HG03521 (cell line): ENCODE results near the gene ARHGAP29.
"Not testable (repeated sequence)": the region's sequence is repeated elsewhere in the genome, so short reads cannot be mapped to it uniquely, and the experiment has no call there.

Experiments
- ATAC-seq: cut with Tn5 transposase; IDR thresholded peaks from one replicate; pipeline ENCODE4 v1.9.1; 2021; ENCODE audit warnings: mild to moderate bottlenecking, moderate library complexity; ENCODE audit not compliant: unreplicated experiment

The ARHGAP29 gene

DNA sequence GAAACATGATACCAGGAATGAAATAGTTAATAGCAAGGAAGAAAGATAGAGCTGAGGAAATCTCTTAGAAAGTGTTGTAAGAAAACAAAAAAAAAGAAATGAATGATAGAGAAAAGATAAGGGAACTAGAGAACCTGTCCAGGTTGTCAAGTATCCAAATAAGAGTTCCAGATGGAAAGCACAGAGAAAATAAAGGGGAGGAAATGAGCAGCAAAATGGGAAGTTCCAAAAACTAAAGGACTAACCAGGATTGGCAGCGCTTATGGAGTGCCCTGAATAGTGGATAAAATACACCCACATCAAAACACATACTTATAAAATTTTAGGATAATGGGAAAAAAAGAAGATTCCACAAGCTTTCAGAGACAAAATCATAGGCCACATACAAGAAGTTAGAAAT is 55.2 kb downstream of the ARHGAP29 start:
- no peak for ATAC-seq

DNA sequence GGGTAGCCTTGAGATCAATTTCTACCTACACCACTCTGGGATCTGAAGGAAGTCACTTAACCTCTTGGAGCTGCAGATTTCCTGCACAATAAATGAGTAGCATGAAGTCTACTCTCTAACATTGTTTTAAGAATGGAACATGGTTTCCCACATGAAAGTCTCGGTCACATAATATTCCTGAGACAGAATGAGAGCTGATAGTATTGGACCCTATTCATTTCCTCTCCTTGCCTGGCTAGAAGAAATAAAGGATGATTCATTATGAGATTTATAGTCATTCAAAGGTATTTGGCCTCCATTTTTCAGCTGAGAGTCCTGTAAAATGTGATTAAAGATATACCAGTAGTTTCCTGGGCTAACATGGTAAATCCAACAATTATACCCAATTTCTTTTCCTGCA is 56.7 kb downstream of the ARHGAP29 start:
- no peak for ATAC-seq

DNA sequence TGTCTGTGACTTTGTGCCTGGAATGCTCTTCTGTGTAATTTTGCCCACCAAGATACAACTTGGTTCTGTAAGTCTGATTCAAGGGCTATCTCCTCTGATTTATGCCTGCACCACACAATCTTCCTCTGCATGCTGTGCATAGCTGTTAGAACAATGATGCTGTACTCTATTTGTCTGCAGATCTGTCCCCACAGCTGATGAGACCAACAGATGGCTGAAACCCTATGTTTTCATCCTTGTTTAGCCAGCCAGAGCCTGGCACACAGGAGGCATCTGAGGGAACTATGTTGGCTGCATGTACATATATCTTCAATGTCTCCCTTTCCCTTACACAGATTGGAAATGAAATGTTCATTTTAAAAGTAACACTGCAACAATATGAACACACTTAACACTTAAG is 58.5 kb downstream of the ARHGAP29 start:
- no peak for ATAC-seq

DNA sequence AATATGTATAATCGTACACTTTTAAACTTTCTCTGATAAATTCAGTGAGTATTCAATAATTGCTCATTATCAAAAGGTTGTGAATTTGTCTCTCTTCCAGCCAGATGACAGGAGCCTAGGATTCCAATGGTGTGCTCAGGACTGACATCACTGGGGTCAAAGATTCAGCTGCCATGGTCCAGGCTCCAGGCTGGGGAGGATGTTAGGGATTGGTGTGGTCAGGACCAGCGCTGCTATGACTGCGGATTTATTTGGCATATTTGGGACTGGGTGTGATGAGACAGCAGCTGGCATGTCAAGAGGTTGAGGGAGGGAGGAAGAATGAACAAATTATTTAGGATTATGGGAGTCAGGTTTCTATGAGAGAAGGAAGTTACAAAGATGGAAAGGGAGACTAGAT is 68.3 kb downstream of the ARHGAP29 start:
- no peak for ATAC-seq

DNA sequence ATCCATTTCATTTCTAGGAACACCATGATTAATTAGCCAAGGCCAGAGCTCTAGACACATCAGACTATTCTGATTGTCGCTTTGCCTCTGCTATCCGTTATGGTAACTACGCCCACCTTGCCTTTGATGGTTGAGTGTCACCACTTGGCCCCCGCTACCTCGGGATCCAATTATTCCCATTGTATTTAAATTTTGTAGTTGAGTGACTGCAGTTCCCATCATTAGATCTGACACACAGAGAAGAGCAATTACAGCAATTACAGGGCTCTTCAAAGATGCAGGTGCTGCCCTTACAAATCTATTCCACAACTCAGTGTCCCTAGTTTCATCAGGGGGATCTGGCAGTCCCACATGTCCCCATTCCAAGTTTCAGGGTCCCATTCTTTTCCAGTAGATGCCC is 71.5 kb downstream of the ARHGAP29 start:
- ATAC-seq: no peak

DNA sequence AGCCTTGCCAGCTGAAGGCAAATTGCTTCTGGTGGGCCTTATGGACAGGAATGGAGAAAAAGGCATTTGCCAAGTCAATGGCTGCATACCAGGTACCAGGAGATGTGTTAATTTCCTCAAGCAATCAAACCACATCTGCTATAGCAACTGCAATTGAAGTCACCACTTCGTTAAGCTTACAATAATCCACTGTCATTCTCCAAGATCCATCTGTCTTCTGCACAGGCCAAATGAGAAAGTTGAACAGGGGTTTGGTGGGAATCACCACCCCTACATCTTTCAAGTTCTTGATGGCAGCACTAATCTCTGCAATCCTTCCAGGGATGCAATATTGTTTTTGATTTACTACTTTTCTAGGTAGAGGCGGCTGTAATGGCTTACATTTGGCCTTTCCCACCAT is 72.5 kb downstream of the ARHGAP29 start:
- ATAC-seq: not testable (repeated sequence)

DNA sequence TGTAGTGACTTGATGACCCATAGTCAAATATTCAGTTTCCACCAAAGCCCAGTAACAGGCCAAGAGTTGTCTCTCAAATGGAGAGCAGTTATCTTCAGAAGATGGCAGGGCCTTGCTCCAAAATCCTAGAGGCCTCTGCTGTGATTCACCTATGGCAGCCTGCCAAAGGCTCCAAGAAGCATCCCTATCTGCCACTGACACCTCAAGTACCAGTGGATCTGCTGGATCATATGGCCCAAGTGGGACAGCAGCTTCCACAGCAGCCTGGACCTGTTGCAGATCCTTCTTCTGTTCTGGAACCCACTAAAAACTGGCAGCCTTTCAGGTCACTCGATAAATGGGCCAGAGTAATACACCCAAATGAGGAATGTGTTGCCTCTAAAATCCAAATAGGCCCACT is 73.3 kb downstream of the ARHGAP29 start:
- not testable (repeated sequence) for ATAC-seq

DNA sequence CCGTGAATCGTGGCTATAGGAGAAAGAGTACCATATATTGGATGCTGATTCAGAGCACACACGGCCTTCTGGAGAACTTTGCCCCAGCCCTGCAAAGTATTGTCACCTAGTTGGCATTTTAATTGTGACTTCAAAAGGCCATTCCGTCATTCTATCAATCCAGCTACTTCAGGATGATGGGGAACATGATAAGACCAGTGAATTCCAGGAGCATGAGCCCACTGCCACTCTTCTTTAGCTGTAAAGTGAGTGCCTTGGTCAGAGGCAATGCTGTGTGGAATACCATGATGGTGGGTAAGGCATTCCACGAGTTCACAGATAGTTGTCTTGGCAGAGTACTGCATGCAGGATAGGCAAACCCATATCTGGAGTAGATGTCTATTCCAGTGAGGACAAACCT is 74.1 kb downstream of the ARHGAP29 start:
- not testable (repeated sequence) for ATAC-seq

DNA sequence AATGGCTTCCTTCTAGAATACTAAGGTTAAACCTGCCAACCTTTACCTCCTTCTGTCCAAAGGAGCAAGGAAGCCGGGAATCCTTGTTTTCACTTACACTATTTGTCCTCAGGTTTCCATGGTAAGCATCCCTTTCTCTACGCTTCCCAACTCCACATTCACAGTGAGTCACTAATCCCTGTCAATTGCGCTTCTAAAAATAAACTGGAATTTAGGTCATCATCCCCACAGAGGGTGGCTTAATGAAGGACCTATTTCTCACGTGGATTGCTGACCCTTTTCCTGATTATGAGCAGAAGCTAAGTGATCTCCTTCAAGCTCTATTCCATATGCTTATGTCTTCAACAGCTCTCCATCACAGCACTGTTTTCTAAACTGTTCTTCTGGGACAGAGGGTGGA is 76.6 kb downstream of the ARHGAP29 start:
- no peak for ATAC-seq

DNA sequence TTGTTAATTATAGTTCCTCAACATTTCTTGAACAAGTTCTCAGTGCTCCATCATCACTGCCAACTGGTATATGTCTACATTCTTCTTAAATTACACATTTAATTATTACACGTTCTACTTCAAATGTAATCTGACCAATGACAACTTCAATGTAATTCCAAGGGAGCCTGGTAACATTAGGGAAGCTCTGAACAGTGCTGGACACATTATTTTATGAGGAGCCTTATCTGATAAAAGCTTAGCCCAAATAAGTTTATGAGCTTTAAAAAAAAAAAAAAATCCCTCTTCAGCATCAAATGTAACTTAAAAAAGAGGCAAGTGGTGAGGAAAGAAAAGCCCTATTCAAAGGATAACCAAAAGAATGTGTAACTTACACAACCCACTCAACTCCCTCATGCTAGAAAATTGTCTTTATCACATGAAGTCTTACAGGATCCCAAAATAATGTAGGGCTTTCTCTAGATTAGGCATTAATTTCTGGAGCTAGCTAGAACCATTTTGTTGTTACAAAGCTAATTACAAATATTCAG is 81.2 kb downstream of the ARHGAP29 start:
- no peak for ATAC-seq

DNA sequence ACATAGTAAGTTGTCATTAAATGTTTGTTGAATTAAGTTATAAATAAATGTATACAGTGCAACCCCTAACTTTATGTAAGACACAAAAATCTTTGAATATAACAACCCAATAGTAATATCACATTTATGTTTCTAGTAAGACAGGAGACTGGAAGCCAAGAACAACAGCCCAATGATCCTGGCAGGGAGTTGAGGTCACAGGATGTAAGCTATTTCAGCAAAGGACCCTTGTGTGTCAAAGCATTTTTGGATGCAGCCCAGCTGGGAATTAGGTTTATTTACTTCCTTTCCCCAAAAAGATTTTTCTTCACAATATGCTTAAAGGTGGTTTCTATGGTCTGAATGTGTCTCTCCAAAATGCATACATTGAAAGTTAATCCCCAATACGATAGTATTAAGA is 82.4 kb downstream of the ARHGAP29 start:
- ATAC-seq: no peak

DNA sequence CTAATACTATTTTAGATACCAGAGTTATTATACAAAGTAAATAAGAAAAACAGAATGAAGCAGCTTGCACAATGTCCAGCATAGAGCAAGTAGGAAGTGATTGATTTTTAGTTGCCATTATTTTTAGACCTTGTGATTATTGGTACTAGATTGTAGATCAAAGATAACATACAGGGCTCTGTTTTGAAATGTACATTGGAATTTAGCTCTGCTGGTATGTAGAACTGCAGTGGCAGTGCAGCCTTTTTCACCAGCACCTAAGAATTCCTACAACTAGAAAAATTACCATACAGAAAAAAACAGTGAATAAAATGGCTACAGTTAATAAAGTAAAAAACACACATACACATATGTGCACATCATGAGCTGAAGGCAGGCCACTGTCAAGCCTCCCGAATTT is 84.3 kb downstream of the ARHGAP29 start:
- ATAC-seq: no peak

DNA sequence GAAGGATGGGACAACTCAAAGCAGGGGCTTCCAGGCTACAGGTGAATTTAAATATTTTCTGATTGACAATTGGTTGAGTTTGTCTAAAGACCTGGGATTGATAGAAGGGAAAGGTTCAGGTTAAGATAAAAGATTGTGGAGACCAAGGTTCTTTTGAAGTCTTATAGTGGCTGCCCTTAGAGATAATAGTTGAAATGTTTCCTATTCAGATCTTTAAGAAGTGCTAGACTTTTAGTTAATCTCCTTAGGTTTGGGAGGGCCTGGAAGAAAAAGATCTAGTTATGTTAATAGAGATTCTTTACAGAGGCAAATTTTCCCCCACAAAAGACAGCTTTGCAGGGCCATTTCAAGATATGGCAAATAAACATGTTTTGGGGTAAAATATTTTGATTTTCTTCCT is 88.2 kb downstream of the ARHGAP29 start:
- ATAC-seq: not testable (repeated sequence)

DNA sequence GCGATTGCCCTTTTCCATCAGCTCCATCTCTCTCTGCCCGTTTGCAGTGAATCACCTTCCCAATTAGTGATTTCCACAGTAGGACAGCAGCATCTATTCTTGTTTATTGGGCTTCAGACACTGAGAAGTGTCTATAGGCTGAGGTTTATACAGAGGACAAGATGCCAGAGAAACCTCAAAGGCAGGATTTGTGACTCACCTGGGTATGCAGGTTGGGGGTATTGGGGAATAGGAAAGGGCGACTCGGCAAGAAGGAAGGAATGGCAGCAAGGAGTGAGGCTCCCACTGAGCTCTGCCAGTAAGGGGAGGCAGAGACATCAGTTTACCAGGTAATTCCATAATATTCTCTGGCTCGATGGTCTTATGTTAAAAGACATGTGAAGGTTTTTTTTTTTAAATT is 91.1 kb downstream of the ARHGAP29 start:
- ATAC-seq: no peak

DNA sequence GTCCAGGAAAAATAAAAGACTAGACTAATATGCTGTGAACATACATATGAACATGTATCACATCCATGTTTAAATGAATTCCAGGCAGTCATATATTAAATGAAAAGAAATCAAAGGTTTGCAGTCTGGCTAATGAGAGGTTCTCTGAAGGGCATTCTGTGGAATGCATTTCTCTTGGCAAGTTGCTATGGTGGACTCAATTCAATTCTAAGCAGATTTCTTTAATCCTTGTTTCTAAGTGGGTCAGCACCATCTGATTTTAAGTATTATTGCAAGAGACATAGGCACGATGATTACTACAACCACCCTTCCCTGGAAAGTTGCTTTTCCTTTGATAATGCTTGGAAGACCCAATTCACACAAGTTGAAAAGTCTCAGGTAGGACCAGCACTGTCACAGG is 92.5 kb downstream of the ARHGAP29 start:
- ATAC-seq: no peak

DNA sequence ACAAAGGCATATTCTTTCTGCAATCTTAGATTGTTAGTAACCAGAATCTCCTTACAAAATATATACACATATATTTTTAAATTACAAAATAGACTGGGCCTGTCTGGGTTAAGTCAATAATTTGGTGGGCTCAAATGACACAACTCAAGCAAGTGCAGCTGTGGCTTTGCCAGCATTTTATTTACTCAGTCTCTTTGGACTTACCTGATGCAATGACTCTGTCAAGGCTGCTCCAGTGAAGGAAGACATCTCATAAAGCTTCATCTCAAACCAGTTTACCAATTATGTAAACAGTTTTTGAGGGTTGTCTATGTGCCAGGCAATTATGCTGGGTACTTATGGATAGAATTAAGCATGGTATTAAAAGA is 93.6 kb downstream of the ARHGAP29 start:
- ATAC-seq: no peak

DNA sequence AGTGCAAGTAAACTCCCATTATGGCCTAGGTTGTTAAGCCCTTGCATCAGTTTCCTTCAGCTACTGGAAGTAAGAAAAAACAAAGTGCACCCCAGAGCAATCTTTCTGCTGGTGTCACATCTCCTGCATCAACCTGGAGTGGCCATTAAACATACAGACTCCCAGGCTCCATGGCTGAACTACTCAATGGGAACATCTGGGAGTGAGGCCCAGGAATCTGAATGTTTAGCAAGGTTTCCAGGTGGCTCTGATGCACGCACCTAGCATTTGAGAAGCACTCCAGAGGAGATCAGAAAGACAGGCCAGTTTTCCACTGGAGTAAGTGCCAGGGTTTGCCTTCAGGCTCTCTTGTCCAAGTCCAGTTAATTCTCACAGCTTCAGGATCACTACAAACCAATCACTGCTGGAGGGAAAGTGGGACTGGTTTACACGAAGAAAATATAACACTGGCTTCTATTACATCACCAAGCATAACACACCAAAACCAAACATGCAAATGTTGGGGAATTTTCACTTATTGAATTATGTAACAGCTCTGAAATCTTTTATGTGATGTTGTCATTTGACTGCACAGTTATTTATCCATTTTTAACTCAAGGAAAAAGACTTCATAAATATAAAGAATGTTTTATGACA is 94.1 kb downstream of the ARHGAP29 start:
- ATAC-seq: no peak

DNA sequence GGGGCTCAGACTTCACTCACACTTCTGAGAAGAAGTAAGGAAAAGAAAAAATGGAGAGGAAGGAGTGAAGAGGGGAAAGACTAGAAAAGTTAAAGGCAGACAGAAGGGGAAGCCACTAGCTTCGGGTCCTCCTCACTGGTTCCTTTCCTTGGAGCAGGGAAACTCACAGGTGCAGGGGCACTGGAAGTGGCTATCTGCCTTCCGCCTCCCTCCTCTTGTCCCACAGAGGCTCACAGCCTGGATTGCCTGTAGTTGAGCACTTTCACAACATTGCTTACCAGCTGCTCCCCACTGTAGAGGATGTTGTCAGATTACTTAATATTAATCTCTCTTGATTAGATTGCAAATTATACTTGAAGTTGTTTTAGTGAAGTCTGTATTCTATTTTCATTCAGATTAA is 94.8 kb downstream of the ARHGAP29 start:
- no peak for ATAC-seq

DNA sequence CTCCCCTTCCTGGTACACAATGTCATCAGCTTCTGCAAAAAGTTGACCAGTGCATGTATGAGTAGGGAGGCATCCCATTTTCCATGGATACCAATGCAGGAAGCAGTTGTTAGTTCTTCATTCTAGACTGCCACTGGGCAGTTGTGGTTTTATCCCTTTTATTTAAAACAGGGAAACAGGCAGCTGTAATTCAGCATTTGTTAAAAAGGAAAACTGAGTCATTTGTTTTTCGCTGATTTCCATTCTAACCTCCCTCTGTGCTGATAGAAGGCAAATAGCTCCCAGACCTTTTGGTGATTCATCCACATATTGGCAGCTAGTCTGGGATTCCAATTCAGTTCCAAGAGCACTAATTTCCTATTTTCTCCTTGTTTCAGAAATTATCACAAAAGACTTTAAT is 95.4 kb downstream of the ARHGAP29 start:
- ATAC-seq: no peak

DNA sequence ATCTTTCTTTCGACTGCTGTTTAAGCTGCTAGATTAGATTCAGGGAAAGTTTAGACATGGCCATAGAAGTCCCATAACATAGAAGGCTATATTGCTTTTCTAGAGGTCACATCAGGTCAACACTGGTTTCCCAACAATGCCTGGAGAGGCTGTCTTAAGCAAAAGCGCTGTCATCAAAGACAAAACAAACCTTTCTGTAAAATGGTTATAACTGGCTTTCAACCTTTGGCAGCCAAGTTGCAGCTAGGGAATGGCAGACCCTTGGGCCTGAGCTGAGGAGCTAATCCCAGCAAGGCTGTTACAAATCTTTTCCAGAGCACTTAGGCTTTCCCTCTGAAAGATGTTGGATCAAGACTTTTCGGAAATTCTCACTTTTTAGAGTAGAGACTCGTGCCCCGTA is 105.3 kb downstream of the ARHGAP29 start:
- ATAC-seq: no peak

DNA sequence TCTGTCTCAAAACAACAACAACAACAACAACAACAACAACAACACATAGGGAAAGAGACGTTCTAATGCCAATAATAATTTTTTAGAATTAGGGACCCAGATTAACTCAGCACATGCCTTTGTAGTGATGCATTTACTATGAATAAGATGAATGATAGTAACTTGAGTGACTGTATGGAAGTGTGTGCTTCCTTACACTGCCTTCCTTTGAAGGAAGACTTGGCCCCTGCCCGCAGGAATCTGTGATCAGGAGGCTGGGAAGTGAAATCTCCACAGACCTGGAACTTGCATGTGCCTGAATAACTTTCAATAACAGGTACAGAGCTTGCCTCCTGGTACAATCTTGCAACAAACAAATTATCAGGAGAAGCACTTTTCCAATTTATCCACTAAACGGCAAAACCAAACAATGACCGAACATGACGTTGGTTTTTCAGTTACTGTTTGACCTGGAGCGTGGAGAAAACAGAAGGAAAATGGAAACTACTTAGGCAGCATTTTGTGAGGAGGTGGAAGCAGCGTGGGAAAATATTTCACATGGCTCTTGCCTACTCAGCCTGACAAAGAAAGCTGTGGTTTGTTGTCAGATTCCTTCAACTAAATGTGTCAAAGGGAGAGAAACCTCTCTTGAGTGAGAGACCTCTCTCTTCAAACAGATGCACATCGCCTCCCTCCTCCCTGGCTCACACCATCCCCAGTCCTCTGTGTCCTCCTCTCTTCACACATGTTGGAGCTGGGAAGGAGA is 106.4 kb downstream of the ARHGAP29 start:
- ATAC-seq: no peak

DNA sequence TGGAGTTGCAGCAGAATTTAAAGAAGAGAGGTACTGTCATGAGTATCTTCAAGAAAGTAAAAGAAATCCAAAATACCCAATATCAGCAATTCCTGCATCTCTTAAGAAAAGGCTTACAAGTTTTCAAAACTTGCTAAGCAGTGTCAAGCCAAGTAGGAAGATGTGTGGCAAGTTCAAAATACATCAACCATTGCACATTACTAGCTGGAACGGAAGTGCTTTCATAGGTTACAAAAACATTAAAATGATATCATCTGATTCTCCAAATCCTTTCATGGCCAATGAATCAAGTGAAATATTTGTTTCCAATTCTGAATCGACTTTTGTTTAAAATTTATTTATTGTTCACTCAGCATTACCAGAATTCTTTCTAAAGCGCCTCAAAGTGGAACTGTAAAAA is 110.7 kb downstream of the ARHGAP29 start:
- no peak for ATAC-seq
